Activated CD8-positive, alpha-beta memory T cell treated with anti-CD3 and anti-CD28 coated beads, Interleukin-2, amount 10 ng/mL, durations not matched to agents 7 days and 5 days (primary cell): Measurements from ENCODE around the gene VAV1. TPM values are rescaled to one million over a fixed set of nuclear protein-coding genes. Genes with fewer than 3 reads are reported as not detected.

Source experiments
- ATAC-seq: fragments of 150-1000 bp; cut with Tn5 transposase; one replicate; pipeline ENCODE4 v1.10.0; 2021; ENCODE audit warnings: moderate library complexity
- CTCF ChIA-PET: fragments of 350-600 bp; sonication (Branson Sonifier 250); formaldehyde crosslinking; loops from one replicate; lab custom pipeline; 2021; ENCODE audit warnings: antibody characterized with exemption; lab: Charles Lee
- DNase-seq: peaks from one replicate; pipeline ENCODE4 v3.0.0-alpha.2; 2020
- H3K27ac Mint-ChIP-seq: one replicate; pipeline ENCODE4 v1.8.0; 2021; ENCODE audit warnings: mild to moderate bottlenecking, mixed read lengths
- H3K27me3 Mint-ChIP-seq: one replicate; pipeline ENCODE4 v1.8.0; 2021; ENCODE audit warnings: mixed read lengths
- H3K36me3 Mint-ChIP-seq: one replicate; pipeline ENCODE4 v1.8.0; 2021; ENCODE audit warnings: mild to moderate bottlenecking, mixed read lengths
- H3K4me1 Mint-ChIP-seq: one replicate; pipeline ENCODE4 v1.8.0; 2021; ENCODE audit warnings: mixed read lengths
- H3K4me3 Mint-ChIP-seq: one replicate; pipeline ENCODE4 v1.8.0; 2021; ENCODE audit warnings: mild to moderate bottlenecking, moderate library complexity, mixed read lengths
- H3K9me3 Mint-ChIP-seq: one replicate; pipeline ENCODE4 v1.8.0; 2022; ENCODE audit warnings: low read depth, mixed read lengths
- microRNA-seq: library from miRNA; unstranded; fragments of <30 nt; microRNA quantifications from one replicate; pipeline ENCODE4 v1.2.0, GENCODE V29; 2022
- total RNA-seq, 2 experiments: library from RNA; stranded (reverse); gene quantifications; one replicate each; pipeline ENCODE4 v1.2.3, GENCODE V29; 2021

VAV1 gene
- total RNA-seq, 2 experiments from 2014 or later: 98.5 to 114 TPM

GRCh38 chr19:6903446-6903845 is 130.9 kb downstream of the VAV1 start:
- DNase-seq (no peak), ATAC-seq (no peak)
- Mint-ChIP-seq H3K36me3 (no peaks in the 10 kb centered on the region), H3K27ac (no peak overlapping the region), H3K4me3 (no peak overlapping the region), H3K4me1 (no peaks in the 10 kb centered on the region), H3K27me3 (no peaks in the 10 kb centered on the region), H3K9me3 (peaks cover 10% of the 10 kb centered on the region)
- CTCF ChIA-PET: no interaction called here

- no peak for DNase-seq
- Mint-ChIP-seq H3K27me3 (no peaks in the 10 kb centered on the region), H3K9me3 (peaks cover 6% of the 10 kb centered on the region), H3K36me3 (no peaks in the 10 kb centered on the region), H3K4me1 (no peaks in the 10 kb centered on the region), H3K4me3 (no peak overlapping the region), H3K27ac (no peak overlapping the region)
- CTCF ChIA-PET: no interaction called here
- no peak for ATAC-seq
Measured at GRCh38 chr19:6906559-6907060, 134.1 kb downstream of the VAV1 start.

Small RNA genes within 50 kb of the gene (microRNA-seq; reads per million reads assigned to microRNA genes)
- gene MIR6791: not detected

Other genes starting within 250 kb of the VAV1 start
- 10 to 100 TPM in 1 of 2 experiments, 1 to 10 TPM in 1; 4.7 to 18.5 TPM for gene TNFSF9, start 241.7 kb upstream of the VAV1 start, total RNA-seq
- 100 to 1,000 TPM in 1 of 2 experiments, 10 to 100 TPM in 1; 74.3 to 184 TPM for gene CD70, start 181.6 kb upstream of the VAV1 start, total RNA-seq
- gene TNFSF14, start 102.5 kb upstream of the VAV1 start, total RNA-seq: 10 to 100 TPM; 31.1 to 55.9 TPM
- gene C3, start 52.1 kb upstream of the VAV1 start, total RNA-seq: 1 to 10 TPM in 1 of 2 experiments, under 1 TPM in 1; 0.67 to 1.0 TPM
- gene GPR108, start 35.1 kb upstream of the VAV1 start, total RNA-seq: 100 to 1,000 TPM in 1 of 2 experiments, 10 to 100 TPM in 1; 77.2 to 100 TPM
- gene TRIP10, start 33.0 kb upstream of the VAV1 start, total RNA-seq: 10 to 100 TPM; 13.7 to 22.2 TPM
- 10 to 100 TPM; 13.8 to 22.3 TPM for gene SH2D3A, start 5.3 kb upstream of the VAV1 start, total RNA-seq
- under 1 TPM; 0.44 to 0.54 TPM for gene ADGRE1, start 114.9 kb downstream of the VAV1 start, total RNA-seq
- gene MBD3L2B, start 248.7 kb downstream of the VAV1 start, total RNA-seq: not detected